D721Med (cell line): ENCODE measurements around the gene ACTG1.

Experiments used
- DNase-seq: peaks from one replicate; pipeline ENCODE4 v3.0.0; 2011; ENCODE audit warnings: low spot score; ENCODE audit not compliant: insufficient read length
- FAIRE-seq: peaks from 2 replicates; lab custom pipeline; 2011; peaks lifted over from hg19 to GRCh38; lab: Jason Lieb, UNC
- TF ChIP-seq, protein P1 (sequence below): IDR thresholded peaks from 2 replicates; pipeline ENCODE4 v1.5.1; 2012; ENCODE audit warnings: mild to moderate bottlenecking, control low read depth; ENCODE audit not compliant: insufficient read depth; ENCODE audit errors: missing control alignments

ACTG1 gene

DNA sequence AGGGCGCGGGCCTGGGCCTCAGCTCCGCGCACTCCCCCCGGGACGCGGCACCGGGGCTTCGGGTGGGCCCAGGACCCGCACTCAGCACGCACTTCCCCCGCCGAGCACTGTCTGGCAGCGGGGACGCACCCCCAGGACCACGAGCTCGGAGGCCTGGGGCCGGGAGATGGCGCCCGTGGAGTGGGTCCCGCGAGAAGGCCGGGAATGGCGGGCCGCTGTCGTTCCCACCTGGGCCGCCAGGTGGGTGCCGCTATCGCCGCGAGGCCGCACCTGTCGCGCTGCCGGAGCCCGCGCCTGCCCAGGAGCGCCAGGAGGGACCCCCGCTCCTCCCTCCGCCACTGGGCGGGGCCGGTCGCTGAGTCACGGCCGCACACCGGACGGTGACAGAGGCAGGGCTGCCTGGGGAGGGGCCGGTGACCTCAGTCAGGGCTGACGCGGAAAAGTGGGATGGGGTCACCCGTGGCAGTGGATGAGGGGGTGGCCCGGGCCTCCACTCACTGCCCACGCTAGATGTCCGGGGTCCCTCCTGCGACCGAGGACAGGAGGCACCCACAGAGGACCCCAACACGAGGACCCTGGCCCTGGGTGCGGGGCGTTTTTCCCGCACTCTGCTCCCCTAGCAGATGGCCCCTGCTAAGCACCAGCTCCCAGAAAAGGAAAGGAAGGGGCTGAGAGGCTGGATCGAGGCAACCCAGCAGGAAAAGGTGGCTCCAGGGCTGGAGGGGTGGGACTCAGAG lies 6.9 kb upstream of the ACTG1 start:
- no peak for DNase-seq
- TF ChIP-seq, protein P1, sequence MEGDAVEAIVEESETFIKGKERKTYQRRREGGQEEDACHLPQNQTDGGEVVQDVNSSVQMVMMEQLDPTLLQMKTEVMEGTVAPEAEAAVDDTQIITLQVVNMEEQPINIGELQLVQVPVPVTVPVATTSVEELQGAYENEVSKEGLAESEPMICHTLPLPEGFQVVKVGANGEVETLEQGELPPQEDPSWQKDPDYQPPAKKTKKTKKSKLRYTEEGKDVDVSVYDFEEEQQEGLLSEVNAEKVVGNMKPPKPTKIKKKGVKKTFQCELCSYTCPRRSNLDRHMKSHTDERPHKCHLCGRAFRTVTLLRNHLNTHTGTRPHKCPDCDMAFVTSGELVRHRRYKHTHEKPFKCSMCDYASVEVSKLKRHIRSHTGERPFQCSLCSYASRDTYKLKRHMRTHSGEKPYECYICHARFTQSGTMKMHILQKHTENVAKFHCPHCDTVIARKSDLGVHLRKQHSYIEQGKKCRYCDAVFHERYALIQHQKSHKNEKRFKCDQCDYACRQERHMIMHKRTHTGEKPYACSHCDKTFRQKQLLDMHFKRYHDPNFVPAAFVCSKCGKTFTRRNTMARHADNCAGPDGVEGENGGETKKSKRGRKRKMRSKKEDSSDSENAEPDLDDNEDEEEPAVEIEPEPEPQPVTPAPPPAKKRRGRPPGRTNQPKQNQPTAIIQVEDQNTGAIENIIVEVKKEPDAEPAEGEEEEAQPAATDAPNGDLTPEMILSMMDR, result no peak
- no peak for FAIRE-seq

DNA sequence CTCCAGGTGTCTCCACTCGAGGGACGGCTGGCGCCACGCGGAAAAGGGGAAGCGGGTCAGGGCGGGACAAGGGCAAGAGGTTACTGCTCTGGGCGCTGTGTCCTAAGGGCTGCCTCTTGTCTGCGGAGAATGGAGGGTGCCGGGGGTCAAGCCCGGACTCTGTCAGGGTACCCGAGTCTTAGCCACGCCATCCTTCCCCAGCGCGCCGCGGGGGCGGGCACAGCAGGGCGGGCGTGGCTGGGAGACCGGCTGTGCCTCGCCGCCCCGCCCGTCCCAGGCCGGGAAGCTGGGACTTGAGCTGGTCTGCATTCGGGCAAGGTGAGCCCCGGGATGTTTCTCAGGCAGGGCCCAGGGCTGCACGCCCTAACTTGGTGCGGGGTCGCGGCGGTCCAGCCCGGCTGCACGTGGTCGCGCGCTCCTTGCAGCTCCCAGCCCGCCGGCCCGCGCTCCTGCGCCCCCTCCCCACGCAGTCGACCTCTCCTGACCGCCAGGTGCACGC lies 6.2 kb upstream of the ACTG1 start:
- TF ChIP-seq, protein P1, result no peak
- no peak for FAIRE-seq
- no peak for DNase-seq

DNA sequence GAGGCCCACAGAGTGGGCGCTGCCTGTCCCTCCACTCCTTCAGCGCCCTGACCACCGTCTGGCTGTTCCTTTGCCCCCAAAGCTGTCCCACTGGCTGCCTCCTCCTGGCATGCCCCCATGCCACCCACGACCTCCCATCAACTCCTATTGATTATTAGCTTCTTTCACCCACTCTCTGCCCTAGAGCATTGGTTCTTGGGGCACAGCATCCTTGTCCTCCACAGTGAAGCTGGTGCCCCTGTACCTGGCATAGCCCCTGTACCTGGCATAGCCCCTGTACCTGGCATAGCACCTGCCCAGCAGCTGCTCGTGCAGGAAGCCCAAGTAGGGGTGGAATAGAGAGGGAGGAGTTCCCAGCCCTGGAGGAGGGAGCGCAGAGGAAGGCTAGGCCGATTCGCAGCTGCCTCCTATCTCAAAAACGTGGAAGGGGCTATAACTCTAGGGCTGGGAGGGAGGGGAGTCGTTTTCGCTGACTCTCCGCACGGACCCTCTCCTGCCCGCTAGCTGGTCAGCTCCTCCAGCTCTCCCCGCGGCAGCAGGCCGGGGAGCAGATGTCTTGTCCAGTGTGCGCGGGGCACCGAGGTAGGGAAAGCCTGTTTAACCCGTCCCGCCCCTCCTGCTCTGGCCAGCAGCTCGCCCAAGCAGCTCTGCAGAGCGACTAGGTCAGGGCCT lies 5.7 kb upstream of the ACTG1 start:
- DNase-seq (no peak), FAIRE-seq (no peak)
- TF ChIP-seq, protein P1, result no peak

DNA sequence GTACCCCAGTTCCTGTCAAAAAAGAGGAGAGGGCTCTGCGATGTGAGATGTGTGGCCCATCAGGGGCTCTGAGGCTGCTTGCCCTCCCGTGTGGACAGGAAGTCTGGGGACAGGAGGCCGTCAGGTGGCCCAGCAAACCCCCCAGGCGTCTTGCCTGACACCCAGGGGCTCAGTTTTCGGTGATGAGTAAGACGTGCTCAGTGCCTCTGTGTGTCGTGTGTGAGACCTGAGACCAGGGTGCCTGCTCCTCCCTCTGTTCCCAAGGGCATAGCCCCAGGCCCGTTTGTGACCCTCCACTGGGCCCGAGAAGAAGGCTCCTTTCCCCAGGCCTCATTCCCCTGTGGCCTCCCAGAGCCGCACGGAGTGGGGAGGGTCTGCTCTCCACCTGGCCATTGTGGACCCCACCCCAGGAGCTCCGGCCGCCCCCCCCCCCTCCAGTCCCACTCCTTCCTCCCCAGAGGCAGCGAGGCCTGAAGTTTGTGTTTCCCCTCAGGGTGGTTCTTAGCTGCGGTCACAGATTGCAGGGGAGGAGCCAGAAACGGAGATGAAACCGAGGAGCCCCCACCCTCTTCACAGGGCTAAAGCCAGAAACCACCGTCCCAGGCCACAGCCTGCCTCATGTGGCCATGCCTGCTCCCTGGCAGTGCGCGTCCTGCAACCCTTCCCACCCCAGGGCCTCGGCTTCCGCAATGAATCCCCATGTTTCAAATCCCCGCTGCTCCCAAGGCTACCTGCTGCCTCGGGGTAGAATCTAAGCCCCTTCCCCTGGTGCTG lies 4.9 kb upstream of the ACTG1 start:
- TF ChIP-seq, protein P1, result no peak
- no peak for FAIRE-seq

DNA sequence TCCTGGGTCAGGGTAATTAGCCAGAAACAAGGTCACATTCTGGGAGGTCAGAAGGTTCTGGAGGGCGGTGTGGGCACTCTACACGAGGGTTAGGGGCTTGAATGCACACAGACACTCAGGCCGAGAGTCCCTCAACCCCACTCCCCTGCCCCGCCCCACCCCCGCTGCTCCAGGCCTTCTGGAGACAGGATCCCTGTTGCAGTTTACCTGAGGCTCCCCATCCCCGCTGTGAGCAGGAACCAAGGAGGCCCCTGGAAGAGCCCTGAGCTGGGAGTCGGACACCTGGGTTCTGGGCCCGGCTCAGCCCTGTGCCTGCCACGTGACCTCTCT lies 4.4 kb upstream of the ACTG1 start:
- FAIRE-seq (no peak), DNase-seq (no peak)
- TF ChIP-seq, protein P1, result no peak

More for the DNA sequence above, 4.9 kb upstream of the ACTG1 start:
- DNase-seq, result no peak

DNA sequence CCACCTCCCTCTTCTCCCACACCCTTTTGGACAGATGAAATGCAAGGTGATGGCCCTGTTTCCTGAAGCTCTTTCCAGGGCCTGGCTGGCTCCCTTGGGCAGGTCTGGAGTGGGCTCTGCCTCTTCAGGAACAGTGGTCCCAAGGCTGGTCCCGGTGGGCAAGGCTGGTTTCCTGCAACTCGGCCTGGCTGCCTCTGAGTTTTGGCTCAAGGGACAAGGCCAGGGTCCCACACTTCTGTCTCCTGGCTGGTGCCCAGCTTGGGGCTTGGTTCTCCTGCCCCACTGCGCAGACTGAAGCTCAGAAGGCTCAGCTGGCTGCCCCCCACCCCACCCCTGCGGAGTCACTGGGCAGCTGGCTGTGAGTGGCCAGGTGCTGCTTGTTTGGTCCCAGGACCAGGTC lies 3.8 kb upstream of the ACTG1 start:
- no peak for DNase-seq
- TF ChIP-seq, protein P1, result no peak
- no peak for FAIRE-seq
